ENCODE results near the gene TULP4.
"Not testable (repeated sequence)": the region's sequence is repeated elsewhere in the genome, so short reads cannot be mapped to it uniquely, and the experiment has no call there.

TULP4 gene

GRCh38 chr6:158328952-158329351 lies 16.7 kb downstream of the TULP4 start:
- no peak for DNase-seq (ENCODE audit: low spot score)

- no peak for DNase-seq (ENCODE audit: low spot score)
Observed at GRCh38 chr6:158329531-158329930, 17.3 kb downstream of the TULP4 start.

GRCh38 chr6:158330016-158330415 lies 17.8 kb downstream of the TULP4 start:
- no peak for DNase-seq (ENCODE audit: low spot score)

GRCh38 chr6:158332237-158332636 lies 20.0 kb downstream of the TULP4 start:
- DNase-seq (ENCODE audit: low spot score) = no peak

GRCh38 chr6:158333094-158333493 lies 20.8 kb downstream of the TULP4 start:
- DNase-seq (ENCODE audit: low spot score) = no peak

- DNase-seq (ENCODE audit: low spot score) = no peak
Observed at GRCh38 chr6:158334534-158334933, 22.3 kb downstream of the TULP4 start.

- no peak for DNase-seq (ENCODE audit: low spot score)
Observed at GRCh38 chr6:158337332-158337731, 25.1 kb downstream of the TULP4 start.

GRCh38 chr6:158338311-158339112 lies 26.2 kb downstream of the TULP4 start:
- DNase-seq (ENCODE audit: low spot score) = no peak

GRCh38 chr6:158339197-158339596 lies 26.9 kb downstream of the TULP4 start:
- DNase-seq (ENCODE audit: low spot score) = not testable (repeated sequence)

- no peak for DNase-seq (ENCODE audit: low spot score)
Observed at GRCh38 chr6:158340252-158340651, 28.0 kb downstream of the TULP4 start.

- no peak for DNase-seq (ENCODE audit: low spot score)
Observed at GRCh38 chr6:158344534-158344933, 32.3 kb downstream of the TULP4 start.

GRCh38 chr6:158345444-158345843 lies 33.2 kb downstream of the TULP4 start:
- not testable (repeated sequence) for DNase-seq (ENCODE audit: low spot score)

GRCh38 chr6:158347335-158347734 lies 35.1 kb downstream of the TULP4 start:
- DNase-seq (ENCODE audit: low spot score) = no peak

GRCh38 chr6:158348737-158349504 lies 36.7 kb downstream of the TULP4 start:
- not testable (repeated sequence) for DNase-seq (ENCODE audit: low spot score)

GRCh38 chr6:158349505-158350275 lies 37.4 kb downstream of the TULP4 start:
- DNase-seq (ENCODE audit: low spot score) = not testable (repeated sequence)

GRCh38 chr6:158350731-158351130 lies 38.5 kb downstream of the TULP4 start:
- DNase-seq (ENCODE audit: low spot score) = not testable (repeated sequence)

- DNase-seq (ENCODE audit: low spot score) = no peak
Observed at GRCh38 chr6:158353883-158354877, 41.9 kb downstream of the TULP4 start.

- no peak for DNase-seq (ENCODE audit: low spot score)
Observed at GRCh38 chr6:158356586-158357546, 44.6 kb downstream of the TULP4 start.

GRCh38 chr6:158357570-158358216 lies 45.4 kb downstream of the TULP4 start:
- no peak for DNase-seq (ENCODE audit: low spot score)

Data from RKO (cell line).